Measurements from ENCODE around the gene ISM1. TPM values are rescaled to one million over a fixed set of nuclear protein-coding genes. Genes with fewer than 3 reads are reported as not detected.
A peak's percentile ranks its signal among the peaks of the same experiment; 100 is the strongest.

ISM1 gene
- total and polyA plus RNA-seq, 2 experiments from 2014 or later = 0.15 to 0.63 TPM

- Histone ChIP-seq H4K20me1 (replicated peaks; ENCODE audit: insufficient read depth) (no peaks in the 10 kb centered on the region), H3K9me2 (ENCODE audit: insufficient read depth) (0 out of 2 replicates have a peak, but pooled peaks cover 2% of the 10 kb centered on the region), H3K4me2 (no peak overlapping the region), H3K4me1 (ENCODE audit: insufficient read depth) (peaks cover 11% of the 10 kb centered on the region), H3K36me3 (ENCODE audit: insufficient read depth) (no peaks in the 10 kb centered on the region), H3K27ac (ENCODE audit: low read depth) (no peak overlapping the region), H3K27me3 (ENCODE audit: insufficient read depth) (no peaks in the 10 kb centered on the region), H3K79me2 (replicated peaks; ENCODE audit: insufficient read depth) (no peaks in the 10 kb centered on the region), H3F3A (replicated peaks; ENCODE audit: low read depth) (no peaks in the 10 kb centered on the region), H3K4me3 (no peak overlapping the region), H2AFZ (no peak overlapping the region)
- ATAC-seq (no peak), DNase-seq (ENCODE audit: low spot score) (no peak)
- Mint-ChIP-seq H3K4me1 (peaks cover 10% of the 10 kb centered on the region), H3K27me3 (ENCODE audit: insufficient read depth, low read depth, poor library complexity) (peaks cover 6% of the 10 kb centered on the region), H3K9me3 (no peaks in the 10 kb centered on the region), H3K27ac (no peak overlapping the region), H3K36me3 (ENCODE audit: low read depth) (no peaks in the 10 kb centered on the region), H3K4me3 (no peak overlapping the region)
- no peak for TF ChIP-seq ETS1 (IDR thresholded peaks at IDR 0.05)
These were observed 15.6 kb upstream of the ISM1 start for GRCh38 chr20:13205425-13205824.

- H3K79me2 ChIP-seq (replicated peaks; ENCODE audit: insufficient read depth) = no peaks in the 10 kb centered on the region
- H3K4me3 Mint-ChIP-seq = no peak overlapping the region
- ATAC-seq (no peak), DNase-seq (ENCODE audit: low spot score) (no peak)
- no peak overlapping the region for H3K4me2 ChIP-seq
- no peak overlapping the region for H3K4me3 ChIP-seq
- no peaks in the 10 kb centered on the region for H4K20me1 ChIP-seq (replicated peaks; ENCODE audit: insufficient read depth)
- TF ChIP-seq, protein P1, sequence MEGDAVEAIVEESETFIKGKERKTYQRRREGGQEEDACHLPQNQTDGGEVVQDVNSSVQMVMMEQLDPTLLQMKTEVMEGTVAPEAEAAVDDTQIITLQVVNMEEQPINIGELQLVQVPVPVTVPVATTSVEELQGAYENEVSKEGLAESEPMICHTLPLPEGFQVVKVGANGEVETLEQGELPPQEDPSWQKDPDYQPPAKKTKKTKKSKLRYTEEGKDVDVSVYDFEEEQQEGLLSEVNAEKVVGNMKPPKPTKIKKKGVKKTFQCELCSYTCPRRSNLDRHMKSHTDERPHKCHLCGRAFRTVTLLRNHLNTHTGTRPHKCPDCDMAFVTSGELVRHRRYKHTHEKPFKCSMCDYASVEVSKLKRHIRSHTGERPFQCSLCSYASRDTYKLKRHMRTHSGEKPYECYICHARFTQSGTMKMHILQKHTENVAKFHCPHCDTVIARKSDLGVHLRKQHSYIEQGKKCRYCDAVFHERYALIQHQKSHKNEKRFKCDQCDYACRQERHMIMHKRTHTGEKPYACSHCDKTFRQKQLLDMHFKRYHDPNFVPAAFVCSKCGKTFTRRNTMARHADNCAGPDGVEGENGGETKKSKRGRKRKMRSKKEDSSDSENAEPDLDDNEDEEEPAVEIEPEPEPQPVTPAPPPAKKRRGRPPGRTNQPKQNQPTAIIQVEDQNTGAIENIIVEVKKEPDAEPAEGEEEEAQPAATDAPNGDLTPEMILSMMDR (conservative IDR thresholded peaks at IDR 0.05; ENCODE audit: low read depth in 2 of 2) = 0 out of 4 replicates have a peak, but pooled peaks of 1 of the 2 experiments have one; percentile 6
- no peak for TF ChIP-seq ZNF331 (CRISPR knock-in tag; IDR thresholded peaks at IDR 0.05; ENCODE audit: low read depth)
- H3K36me3 Mint-ChIP-seq (ENCODE audit: low read depth) = no peaks in the 10 kb centered on the region
- H3K27me3 Mint-ChIP-seq (ENCODE audit: insufficient read depth, low read depth, poor library complexity) = peaks cover 6% of the 10 kb centered on the region
- no peak overlapping the region for H3K27ac ChIP-seq (ENCODE audit: low read depth)
- peaks cover 6% of the 10 kb centered on the region; the same call in 1 of the 2 replicates for H3K4me1 ChIP-seq (ENCODE audit: insufficient read depth)
- H3F3A ChIP-seq (replicated peaks; ENCODE audit: low read depth) = no peaks in the 10 kb centered on the region
- H3K9me2 ChIP-seq (ENCODE audit: insufficient read depth) = 0 out of 2 replicates have a peak, but pooled peaks cover 2% of the 10 kb centered on the region
- H3K36me3 ChIP-seq (ENCODE audit: insufficient read depth) = no peaks in the 10 kb centered on the region
- H3K27ac Mint-ChIP-seq = no peak overlapping the region
- H3K4me1 Mint-ChIP-seq = peaks cover 6% of the 10 kb centered on the region
- H3K27me3 ChIP-seq (ENCODE audit: insufficient read depth) = no peaks in the 10 kb centered on the region
- no peaks in the 10 kb centered on the region for H3K9me3 Mint-ChIP-seq
- no peak overlapping the region for H2AFZ ChIP-seq
These were observed 15.1 kb upstream of the ISM1 start for GRCh38 chr20:13205848-13206434.

GRCh38 chr20:13207016-13207415, 14.1 kb upstream of the ISM1 start:
- no peak overlapping the region for H3K27ac ChIP-seq (ENCODE audit: low read depth)
- Mint-ChIP-seq H3K4me1 (peaks cover 3% of the 10 kb centered on the region; the same call in 1 of the 3 replicates), H3K36me3 (ENCODE audit: low read depth) (no peaks in the 10 kb centered on the region), H3K4me3 (no peak overlapping the region), H3K27ac (no peak overlapping the region), H3K9me3 (no peaks in the 10 kb centered on the region), H3K27me3 (ENCODE audit: insufficient read depth, low read depth, poor library complexity) (peaks cover 6% of the 10 kb centered on the region)
- H3K27me3 ChIP-seq (ENCODE audit: insufficient read depth) = no peaks in the 10 kb centered on the region
- no peak overlapping the region for H3K4me3 ChIP-seq
- ATAC-seq (no peak), DNase-seq (ENCODE audit: low spot score) (no peak)
- no peaks in the 10 kb centered on the region for H3K36me3 ChIP-seq (ENCODE audit: insufficient read depth)
- no peaks in the 10 kb centered on the region for H3K4me1 ChIP-seq (ENCODE audit: insufficient read depth)
- no peaks in the 10 kb centered on the region for H3K79me2 ChIP-seq (replicated peaks; ENCODE audit: insufficient read depth)
- no peak overlapping the region for H2AFZ ChIP-seq
- 0 out of 2 replicates have a peak, but pooled peaks cover 2% of the 10 kb centered on the region for H3K9me2 ChIP-seq (ENCODE audit: insufficient read depth)
- no peaks in the 10 kb centered on the region for H3F3A ChIP-seq (replicated peaks; ENCODE audit: low read depth)
- no peak overlapping the region for H3K4me2 ChIP-seq
- no peaks in the 10 kb centered on the region for H4K20me1 ChIP-seq (replicated peaks; ENCODE audit: insufficient read depth)
- no peak for TF ChIP-seq JUNB (IDR thresholded peaks at IDR 0.05; ENCODE audit: unreplicated experiment)
- TF ChIP-seq, protein P1 (conservative IDR thresholded peaks at IDR 0.05; ENCODE audit: low read depth in 2 of 2) = no peak
